Activated T-helper 1 cell treated with anti-CD3 and anti-CD28 coated beads, Interleukin-2, amount 50 U/mL, for 16 hours (primary cell): Measurements from ENCODE around the gene ST3GAL2.
"Not testable (repeated sequence)": the region's sequence is repeated elsewhere in the genome, so short reads cannot be mapped to it uniquely, and the experiment has no call there.

Experiments
- DNase-seq, 2 donors: peaks; one replicate each; pipeline ENCODE4 v3.0.0-alpha.2; 2020; ENCODE audit warnings: low read depth in 1 of 2, low spot score in 1 of 2

ST3GAL2 gene

DNA sequence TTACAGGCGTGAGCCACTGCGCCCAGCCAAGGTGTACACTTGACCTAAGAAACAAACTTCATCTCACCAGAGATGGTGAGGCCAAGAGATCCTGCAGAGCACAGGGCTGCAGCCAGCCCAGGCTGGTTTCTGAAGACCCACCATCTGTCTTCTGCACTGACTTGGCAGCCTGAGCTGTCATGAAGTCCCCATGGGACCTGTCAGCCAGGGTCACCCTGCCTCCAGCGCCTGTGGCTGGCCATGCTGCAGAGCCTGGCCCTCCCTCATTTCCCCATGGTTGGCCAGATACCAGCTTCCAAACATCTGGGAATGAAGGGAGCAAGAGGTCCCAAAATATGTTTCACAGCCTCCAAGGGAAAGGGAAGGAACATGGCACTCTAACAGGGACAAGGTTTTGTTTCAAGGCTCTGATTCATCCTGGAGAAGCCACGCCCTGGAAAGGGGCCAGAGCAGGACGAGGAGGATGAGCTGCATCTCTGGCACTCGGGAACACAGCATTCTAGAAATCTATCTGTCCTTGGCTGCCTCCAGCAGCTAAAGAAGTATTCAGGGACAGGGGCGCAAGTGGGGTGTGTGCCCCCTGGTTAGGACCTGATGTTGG is 46.9 kb downstream of the ST3GAL2 start:
- DNase-seq, result no peak

DNA sequence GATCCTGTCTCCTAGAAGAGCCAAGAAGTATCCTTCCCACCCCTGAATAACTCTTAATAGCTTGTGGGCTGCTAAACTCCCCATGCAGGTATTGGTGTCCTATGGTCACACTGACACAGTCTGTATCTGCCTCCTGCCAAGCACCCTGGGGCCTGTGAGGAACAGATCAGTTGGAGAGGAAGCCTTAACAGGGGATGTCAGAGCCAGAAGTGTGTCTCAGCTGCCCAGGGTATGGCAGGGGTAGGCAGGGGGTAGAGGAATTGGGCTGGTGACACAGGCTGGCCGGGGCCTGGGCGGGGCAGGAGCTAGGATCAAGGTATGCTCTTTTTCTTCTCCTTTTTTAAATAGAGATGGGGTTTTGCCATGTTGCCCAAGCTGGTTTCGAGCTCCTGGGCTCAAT is 47.5 kb downstream of the ST3GAL2 start:
- no peak for DNase-seq

DNA sequence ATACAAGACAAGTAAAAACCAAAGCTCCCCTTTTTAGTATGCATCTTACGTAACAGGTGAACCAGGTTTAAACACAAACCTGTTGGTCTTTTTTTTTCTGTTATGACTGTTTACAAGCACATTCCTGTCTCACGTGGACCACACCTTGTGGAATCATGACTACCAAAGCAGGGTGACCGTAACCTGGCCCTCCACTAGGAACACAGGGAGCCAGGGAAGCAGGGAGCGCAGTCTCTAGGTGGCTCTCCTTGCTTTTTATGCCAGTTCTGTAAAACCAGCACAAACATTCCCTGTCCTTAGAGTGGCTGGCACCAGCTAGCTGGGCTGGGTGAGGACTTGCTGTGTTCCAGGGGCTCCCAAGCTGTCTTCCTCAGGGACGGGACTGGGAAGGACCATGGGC is 48.1 kb downstream of the ST3GAL2 start:
- no peak for DNase-seq

DNA sequence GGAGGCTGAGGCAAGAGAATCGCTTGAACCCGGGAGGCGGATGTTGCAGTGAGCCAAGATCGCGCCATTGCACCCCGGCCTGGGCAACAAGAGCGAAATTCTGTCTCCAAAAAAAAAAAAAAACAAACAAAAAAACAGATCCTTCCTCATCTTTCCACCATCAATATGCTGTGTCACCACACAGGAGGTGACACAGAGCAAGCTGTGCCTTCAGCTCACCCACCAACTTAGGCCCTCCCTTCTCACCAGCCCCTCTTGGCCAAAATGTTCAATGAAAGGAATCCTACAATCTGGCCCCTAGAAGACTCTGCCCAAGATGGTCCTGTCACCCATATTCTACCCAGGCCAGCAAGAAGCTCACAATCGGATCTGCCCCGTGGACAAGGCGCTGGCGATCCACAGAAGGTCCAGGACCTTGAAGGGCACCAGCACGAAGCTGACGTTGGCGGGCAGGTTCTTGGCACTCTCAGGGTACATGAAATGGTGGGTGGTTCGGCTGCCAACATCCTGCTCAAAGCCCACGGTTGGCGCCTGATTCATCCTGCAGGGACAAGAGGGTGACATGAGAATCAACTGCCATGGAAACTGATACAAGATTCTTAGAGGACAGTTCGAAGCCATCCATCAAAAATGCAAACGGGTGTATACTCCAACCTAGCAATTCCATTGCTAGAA is 50.8 kb downstream of the ST3GAL2 start:
- DNase-seq, result no peak

DNA sequence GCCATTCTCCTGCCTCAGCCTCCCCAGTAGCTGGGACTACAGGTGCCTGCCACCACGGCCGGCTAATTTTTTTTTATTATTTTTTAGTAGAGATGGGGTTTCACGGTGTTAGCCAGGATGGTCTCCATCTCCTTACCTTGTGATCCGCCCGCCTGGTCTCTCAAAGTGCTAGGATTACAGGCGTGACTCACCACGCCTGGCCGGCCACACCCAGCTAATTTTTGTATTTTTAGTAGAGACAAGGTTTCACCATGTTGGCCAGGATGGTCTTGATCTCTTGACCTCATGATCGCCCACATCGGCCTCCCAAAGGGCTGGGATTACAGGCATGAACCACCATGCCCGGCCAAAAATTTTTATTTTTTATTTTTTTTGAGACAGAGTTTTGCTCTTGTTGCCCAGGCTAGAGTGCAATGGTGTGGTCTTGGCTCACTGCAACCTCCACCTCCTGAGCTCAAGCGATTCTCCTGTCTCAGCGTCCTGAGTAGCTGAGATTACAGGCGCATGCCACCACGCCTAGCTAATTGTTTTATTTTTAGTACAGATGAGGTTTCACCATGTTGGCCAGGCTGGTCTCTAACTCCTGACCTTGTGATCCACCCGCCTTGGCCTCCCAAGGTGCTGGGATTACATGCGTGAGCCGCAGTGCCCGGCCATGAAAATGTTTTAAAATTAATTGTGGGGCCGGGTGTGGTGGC is 52.5 kb downstream of the ST3GAL2 start:
- DNase-seq, result not testable (repeated sequence)

DNA sequence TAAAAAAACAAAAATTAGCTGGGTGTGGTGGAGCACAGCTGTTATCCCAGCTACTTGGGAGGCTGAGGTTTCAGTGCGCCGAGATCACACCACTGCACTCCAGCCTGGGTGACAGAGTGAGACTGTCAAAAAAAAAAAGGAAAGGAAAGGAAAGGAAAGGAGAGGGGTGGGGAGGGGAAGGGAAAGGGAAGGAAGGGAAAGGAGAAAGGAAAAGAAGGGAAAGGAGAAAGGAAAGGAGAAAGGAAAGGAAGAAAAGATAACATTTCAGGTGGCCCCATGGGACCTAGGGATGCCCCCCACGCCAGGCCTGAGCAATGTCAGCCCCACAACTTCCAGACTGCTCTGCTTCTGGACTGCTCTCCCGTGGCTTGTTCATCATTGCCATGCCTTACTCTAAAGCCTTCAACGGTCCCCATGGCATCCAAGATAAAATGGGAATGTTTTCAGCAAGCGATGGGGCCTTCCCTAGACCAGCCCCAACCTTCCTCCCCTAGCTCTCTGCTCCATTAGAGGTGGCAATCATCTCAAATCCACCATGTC is 55.4 kb downstream of the ST3GAL2 start:
- DNase-seq, result no peak

DNA sequence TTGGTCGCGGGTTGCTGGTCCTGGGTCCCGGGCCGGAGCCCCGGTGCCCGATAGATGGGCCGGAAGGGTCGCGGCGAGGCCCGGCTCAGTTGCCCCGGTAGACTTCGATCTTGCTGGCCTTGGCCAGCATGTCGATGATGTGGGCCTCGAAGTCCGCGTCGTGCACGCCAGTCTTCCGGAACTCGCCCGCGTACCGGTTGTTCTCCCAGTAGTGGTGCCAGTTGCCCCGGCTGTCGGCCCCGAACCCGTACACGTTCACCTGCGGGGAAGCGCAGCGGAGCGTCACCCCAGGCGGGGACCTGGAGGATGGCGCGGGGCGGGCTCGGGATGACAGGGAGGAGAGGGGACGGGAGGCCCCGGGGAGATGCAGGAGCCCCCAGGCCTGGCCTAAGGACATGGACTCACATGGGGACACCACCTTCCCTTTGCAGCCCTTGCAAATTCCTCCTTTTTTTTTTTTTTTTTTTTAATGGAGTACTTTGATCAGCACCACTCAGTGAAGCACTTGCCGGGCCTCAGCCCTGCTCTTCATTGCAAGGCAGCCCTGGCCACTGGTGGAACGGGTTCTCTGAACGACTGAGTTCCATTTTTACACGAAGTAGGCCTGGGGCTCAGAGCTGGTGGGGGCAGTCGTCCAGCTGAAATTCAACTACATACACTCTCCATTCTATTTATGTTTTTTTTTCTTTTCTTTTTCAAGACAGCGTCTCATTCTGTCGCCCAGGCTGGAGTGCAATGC is 57.1 kb downstream of the ST3GAL2 start:
- DNase-seq, result no peak

DNA sequence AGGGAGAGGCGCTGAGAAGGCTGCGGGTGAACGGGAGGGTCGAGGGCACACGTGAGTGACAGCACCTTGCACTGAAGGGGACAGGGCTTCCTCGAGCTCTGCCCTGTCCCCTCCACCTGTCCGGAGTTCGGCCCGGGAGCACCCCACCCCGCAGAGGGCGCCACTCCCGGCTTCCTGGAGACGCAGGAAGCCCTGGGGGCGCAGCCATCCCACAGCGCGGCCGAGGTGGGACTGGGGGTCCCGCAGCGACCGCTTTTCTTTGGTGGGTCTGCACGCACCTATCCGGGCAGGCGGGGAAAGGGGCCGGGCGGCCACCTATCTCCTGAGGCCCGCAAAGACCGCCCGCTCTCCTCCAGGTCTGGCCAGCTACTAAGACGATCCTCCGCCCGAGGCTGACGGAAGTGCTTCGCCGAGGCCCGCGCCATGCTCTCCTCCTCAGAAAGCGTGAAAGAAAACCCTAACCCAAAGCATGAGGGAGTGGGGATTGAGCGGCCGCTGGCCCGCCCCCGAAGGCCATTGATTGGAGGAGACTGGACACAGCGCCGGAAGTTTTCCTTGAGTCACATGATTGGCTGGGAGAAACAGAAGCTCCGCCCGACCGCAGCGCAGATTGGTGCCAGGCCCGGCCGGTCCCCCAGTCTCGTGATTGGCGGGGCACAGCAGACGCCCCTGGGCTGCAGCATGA is 57.8 kb downstream of the ST3GAL2 start:
- DNase-seq, result peak; percentile 89 to 91

DNA sequence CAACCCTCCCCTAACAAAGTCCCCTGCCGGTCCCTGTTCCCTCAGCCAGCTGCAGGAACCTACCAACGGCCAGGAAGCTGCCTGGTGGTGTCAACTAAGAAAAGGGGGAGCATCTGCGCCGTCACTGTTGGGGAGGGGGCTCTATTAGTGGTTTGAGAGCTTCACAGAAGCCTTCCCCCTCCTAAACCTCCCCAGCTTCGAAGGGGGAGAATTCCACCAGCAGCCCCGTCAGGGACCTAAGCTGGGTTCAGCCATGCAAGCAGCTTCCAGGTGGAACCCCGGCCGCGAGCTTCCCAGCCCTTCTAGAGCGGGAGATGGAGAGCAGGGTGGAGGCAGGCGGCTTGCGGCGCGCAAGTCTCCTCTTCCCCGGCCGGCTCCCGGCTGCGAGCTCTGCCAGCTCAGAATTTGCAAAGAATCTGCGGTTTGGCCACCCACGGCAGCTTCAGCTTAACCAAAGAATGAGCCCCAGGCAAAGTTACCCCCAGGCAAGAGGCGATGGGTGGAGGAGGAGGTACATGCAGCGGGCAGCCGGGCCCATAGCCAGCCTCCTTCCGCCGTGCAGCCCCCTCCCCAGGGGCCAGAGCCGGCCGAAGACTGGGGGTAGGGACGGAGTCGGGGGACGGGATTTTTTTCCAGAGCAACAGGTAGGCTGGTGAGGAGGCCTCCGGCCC is 58.5 kb downstream of the ST3GAL2 start:
- peak; percentile 31 to 58 for DNase-seq

DNA sequence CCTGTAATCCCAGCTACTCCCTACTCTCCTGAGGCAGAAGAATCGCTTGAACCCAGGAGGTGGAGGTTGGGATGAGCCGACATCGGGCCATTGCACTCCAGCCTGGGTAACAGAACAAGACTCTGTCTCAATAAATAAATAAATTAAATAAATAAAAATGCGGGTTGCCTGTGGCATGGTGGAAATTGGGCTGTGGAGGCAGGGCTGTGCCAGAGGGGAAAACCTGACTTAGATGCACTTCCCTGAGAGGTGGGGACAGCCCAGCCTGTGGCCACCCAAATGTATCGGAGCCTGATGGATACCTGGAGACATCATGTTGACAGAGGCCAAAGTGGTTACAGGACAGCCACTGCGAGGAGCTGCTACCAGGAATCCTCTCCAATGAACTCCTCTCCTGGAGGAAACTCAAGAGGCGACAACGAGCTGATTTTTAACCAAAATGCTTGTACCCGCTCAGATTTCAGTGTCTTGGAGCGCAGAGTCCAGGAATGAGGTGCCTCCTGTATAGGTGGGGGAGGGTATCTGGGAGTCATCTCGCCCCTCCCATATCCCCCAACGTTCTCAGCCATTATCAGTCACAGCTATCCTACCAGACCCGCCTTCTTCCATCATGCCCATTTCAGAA is 59.9 kb downstream of the ST3GAL2 start:
- DNase-seq, result no peak

DNA sequence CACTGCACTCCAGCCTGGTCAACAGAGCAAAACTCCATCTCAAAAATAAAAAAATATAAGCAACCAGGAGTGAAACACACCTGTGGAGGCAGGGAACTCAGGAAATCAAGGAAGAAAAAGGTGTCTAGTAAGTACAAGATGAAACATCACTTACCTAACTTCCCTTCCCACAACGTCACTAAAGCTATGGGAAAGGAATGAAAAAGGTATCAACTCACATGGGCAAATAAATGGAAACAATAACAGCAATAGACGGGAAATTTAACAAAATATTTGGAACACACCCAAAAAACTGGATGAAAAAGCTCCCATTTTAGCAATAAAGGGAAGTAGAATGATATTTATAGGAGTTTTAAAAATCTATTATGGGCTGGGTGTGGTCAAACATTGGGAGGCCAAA is 61.1 kb downstream of the ST3GAL2 start:
- no peak for DNase-seq

DNA sequence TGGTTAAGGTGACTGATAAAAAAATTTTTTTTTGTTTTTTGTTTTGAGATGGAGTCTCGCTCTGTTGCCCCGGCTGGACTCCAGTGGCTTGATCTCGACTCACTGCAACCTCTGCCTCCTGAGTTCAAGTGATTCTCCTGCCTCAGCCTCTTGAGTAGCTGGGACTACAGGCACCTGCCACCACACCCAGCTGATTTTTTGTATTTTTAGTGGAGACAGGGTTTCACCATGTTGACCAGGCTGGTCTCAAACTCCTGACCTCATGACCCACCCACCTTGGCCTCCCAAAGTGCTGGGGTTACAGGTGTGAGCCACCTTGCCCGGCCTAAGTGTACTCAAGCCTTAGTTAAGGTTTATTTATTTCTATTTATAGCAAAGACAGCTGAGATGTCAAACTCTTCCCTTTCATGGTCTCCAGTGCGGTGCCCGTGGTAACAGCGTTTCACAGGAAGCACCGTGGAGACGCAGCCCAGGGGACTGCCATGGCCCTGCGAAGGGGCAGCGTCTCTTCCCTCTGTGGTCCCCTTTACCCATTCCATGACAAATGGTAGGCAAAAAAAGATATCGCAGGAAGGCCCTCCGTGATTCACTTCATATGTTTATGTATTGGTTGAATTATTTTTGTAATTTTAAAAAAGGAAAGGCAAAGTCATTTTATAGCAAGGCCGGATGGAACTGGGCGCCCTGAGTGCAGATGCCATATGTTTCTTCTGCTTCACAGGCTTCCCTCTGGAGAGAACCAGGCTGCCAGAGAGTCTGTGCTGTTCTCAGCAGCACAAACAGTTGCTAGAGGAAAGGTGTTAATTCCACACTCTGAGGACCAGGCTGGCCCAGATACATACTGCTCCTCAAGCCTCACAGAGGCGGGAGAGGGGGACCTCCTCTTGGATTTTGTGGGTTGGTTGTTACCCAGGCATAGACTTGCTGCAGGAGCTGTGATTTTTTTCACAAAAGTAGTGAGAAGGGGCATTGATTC is 63.0 kb downstream of the ST3GAL2 start:
- no peak for DNase-seq

DNA sequence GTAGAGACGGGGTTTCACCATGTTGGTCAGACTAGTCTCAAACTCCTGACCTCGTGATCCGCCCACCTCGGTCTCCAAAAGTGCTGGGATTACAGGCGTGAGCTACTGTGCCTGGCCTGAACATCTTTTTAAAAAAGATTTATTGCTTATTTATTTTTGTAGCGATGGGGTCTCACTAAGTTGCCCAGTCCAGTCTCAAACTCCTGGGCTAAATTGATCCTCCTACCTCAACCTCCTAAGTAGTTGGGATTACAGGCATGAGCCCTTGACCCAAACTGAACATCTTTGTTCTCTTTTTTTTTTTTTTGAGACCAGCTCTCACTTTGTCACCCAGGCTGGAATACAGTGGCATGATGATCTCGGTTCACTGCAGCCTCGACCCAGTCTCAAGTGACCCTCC is 64.7 kb downstream of the ST3GAL2 start:
- no peak for DNase-seq

DNA sequence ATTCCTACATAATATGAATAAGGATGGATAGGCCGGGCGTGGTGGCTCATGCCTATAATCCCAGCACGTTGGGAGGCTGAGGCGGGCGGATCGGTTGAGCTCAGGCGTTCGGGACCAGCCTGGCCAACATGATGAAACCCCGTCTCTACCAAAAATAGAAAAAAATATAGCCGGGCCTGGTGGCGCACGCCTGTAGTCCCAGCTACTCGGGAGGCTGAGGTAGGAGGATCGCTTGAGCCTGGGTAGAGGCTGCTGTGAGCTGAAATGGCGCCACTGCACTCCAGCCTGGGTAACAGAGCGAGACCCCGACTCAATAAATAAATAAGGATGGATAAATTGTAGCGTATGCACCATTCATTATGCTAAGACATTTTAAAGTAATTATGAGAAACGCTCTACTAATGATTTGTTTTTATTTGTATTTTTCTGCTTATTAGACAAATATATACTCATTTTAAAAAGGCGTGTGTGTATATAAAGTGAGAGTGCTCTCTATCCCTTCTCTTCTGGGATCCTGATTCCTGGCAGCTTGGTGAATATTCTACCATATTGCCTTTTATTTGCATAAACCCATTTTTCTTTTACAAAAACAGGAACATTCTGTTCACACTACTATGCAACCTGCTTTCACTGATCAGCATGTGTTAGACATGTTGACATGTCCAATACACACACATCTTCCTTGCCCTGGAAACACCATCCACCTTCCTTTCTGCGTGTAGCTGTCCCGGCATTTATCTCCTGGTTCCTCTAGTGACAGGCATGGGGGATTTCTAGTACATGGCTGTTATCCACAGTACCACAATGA is 65.8 kb downstream of the ST3GAL2 start:
- DNase-seq, result no peak

DNA sequence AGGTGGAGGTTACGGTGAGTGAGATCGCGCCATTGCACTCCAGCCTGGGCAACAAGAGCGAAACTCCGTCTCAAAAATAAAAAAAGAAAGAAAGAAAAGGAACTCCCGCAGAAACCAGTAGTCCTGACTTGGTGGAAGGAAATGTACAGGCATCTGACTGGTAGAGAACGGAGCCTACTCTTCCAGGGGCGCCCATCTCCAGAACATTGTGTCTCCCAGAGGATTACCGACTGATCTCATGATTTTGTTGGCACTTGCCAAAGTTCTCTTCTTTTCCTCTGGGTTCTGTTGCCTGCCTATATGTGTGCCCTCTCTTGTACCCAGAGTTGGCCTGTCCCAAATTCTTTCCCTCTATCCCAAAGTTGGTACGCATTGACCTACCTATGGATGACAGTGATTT is 68.0 kb downstream of the ST3GAL2 start:
- no peak for DNase-seq

DNA sequence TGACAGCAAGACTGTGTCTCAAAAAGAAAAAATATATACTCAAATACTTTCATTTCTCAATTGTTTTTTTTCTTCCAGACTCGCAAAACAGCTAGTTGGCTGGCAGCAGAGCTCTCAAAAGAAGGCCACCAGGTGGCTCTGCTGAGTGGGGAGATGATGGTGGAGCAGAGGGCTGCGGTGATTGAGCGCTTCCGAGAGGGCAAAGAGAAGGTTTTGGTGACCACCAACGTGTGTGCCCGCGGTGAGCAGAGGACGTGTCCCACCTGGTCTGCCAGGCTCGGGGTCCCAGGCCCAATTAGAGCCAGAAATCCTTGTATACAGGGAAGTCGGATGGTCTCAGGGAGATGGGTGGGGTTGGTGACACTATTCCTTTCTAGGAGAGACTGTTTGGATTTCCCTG is 68.8 kb downstream of the ST3GAL2 start:
- not testable (repeated sequence) for DNase-seq

DNA sequence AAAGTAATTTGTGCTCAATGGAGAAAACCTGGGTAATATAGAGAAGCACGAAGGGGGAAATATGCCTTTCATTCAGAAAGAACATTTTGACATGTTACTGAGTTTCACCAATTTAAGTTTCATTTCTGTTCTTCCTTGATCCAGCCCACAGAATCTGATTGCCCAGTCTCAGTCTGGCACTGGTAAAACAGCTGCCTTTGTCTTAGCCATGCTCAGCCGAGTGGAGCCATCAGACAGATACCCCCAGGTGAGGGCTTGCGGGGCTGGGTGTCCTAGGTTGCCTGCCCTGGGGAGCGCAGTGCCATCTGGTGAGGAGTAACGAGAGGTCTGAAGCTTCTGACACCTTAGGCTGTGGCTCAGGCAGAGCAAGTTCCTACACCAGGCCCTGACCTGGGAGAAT is 74.5 kb downstream of the ST3GAL2 start:
- no peak for DNase-seq

DNA sequence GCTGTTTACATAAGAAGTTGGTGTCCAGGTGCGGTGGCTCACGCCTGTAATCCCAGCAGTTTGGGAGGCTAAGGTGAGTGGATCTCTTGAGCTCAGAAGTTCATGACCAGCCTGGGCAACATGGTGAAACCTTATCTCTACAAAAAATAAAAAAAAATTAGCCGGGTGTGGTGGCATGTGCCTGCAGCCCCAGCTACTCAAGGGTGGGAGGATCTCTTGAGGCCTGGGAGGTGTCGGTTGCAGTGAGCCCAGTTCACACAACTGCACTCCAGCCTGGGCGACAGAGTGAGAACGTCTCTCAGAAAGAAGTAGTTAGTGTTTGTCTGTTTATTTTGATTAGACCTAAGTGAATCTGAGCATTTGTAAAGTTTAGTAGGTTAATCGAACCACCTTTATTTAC is 79.3 kb downstream of the ST3GAL2 start:
- DNase-seq, result no peak
